ENCODE measurements around the gene RASA3.

DNA sequence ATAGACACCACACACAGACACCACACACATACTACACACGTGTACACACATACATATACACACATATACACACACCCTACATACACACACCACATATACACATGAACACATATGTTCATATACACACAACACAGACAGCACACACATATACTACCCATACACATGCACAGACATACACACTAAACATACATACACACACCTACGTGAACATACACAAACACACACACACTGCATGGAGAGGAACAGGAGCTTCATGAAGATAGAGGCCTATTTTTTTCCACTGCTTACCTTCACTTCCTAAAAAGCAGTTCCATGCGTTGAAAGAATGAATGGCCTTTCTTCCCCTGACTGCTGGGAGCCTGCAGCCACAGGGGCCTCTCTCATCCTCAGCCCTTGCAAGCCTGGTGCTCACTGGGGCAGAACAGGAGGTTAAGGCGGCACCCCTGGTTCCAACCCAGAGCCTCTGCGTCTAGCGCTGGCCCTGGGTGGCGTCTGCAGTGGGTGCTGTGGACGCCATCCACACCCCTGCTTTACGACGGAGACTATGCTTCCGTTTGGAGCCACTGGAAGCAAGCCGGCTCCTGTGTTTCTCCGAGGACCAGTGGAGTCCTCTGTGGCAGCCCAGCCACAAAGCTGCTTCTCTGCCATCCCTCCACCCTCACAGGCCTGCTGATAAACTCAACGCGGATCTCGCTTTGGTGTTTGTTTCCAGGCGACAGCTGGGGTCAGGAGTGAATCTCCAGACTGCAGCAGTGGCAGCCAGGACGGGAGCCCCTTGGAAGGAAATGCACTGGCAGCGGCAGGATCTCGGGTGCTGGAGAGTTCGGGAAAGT, 1.9 kb upstream of the RASA3 start:
- no peak for TF ChIP-seq POLR2AphosphoS5 (IDR thresholded peaks at IDR 0.05)
- TF ChIP-seq, protein P1, sequence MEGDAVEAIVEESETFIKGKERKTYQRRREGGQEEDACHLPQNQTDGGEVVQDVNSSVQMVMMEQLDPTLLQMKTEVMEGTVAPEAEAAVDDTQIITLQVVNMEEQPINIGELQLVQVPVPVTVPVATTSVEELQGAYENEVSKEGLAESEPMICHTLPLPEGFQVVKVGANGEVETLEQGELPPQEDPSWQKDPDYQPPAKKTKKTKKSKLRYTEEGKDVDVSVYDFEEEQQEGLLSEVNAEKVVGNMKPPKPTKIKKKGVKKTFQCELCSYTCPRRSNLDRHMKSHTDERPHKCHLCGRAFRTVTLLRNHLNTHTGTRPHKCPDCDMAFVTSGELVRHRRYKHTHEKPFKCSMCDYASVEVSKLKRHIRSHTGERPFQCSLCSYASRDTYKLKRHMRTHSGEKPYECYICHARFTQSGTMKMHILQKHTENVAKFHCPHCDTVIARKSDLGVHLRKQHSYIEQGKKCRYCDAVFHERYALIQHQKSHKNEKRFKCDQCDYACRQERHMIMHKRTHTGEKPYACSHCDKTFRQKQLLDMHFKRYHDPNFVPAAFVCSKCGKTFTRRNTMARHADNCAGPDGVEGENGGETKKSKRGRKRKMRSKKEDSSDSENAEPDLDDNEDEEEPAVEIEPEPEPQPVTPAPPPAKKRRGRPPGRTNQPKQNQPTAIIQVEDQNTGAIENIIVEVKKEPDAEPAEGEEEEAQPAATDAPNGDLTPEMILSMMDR (IDR thresholded peaks at IDR 0.05) = no peak
